Measurements from ENCODE around the gene LMF2. TPM values are rescaled to one million over a fixed set of nuclear protein-coding genes. Genes with fewer than 3 reads are reported as not detected.

The LMF2 gene
- polyA plus RNA-seq, 3 donors = 15.0 to 145 (median 16.6) TPM

DNA sequence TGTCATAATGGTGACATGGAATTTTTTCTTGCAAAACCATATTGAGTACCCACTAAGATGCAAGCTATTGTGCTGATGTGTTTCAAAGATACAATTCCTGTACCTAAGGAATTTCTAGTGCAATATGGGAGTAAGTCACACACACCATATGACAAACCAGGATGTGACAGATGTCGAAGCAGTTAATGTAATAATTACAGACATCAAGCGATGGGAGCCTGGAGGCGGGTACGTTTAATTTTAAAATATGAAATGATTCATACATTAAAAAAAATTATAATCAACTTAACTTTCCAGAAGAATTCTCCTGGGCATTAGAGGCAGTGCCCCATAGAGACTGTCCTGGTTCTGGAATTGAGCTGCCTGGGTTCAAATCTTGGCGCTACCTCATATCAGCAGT is 49.2 kb upstream of the LMF2 start:
- Mint-ChIP-seq H3K27me3 (ENCODE audit: low read depth in 3 of 3) (peaks cover 2 to 8% (median 5%) of the 10 kb centered on the region in 3 donors), H3K9me3 (no peaks in the 10 kb centered on the region), H3K4me1 (peaks cover 5% of the 10 kb centered on the region), H3K27ac (no peak overlapping the region), H3K36me3 (no peaks in the 10 kb centered on the region), H3K4me3 (no peak overlapping the region)
- Histone ChIP-seq H4K20me1 (ENCODE audit: insufficient read depth, low read length) (no peaks in the 10 kb centered on the region), H2AFZ (ENCODE audit: insufficient read depth, low read depth, low read length, poor library complexity, severe bottlenecking) (no peak overlapping the region), H3K9ac (ENCODE audit: insufficient read depth, low read length, poor library complexity, severe bottlenecking) (no peak overlapping the region), H3K9me3 (replicated peaks in 1 of 2; ENCODE audit: control insufficient read depth in 1 of 2, insufficient read depth in 1 of 2, low read length in 2 of 2) (no peaks in the 10 kb centered on the region), H3K27me3 (ENCODE audit: control insufficient read depth in 2 of 2, insufficient read depth in 2 of 2, low read length in 2 of 2) (no peaks in the 10 kb centered on the region), H3K79me2 (ENCODE audit: insufficient read depth, low read length) (no peaks in the 10 kb centered on the region), H3K4me2 (replicated peaks; ENCODE audit: extremely low read depth, low read length, poor library complexity, severe bottlenecking) (no peak overlapping the region), H3K4me1 (ENCODE audit: control insufficient read depth in 1 of 2, insufficient read depth in 2 of 2, low read length in 2 of 2) (no peaks in the 10 kb centered on the region), H3K27ac (ENCODE audit: low read depth in 1 of 2, low read length in 2 of 2) (no peak overlapping the region), H3K4me3 (replicated peaks in 1 of 3; ENCODE audit: low read depth in 2 of 3, low read length in 3 of 3) (no peak overlapping the region), H3K36me3 (replicated peaks in 1 of 2; ENCODE audit: control insufficient read depth in 1 of 2, insufficient read depth in 2 of 2, low read length in 2 of 2) (no peaks in the 10 kb centered on the region)
- DNase-seq = no peak
- TF ChIP-seq, protein P1, sequence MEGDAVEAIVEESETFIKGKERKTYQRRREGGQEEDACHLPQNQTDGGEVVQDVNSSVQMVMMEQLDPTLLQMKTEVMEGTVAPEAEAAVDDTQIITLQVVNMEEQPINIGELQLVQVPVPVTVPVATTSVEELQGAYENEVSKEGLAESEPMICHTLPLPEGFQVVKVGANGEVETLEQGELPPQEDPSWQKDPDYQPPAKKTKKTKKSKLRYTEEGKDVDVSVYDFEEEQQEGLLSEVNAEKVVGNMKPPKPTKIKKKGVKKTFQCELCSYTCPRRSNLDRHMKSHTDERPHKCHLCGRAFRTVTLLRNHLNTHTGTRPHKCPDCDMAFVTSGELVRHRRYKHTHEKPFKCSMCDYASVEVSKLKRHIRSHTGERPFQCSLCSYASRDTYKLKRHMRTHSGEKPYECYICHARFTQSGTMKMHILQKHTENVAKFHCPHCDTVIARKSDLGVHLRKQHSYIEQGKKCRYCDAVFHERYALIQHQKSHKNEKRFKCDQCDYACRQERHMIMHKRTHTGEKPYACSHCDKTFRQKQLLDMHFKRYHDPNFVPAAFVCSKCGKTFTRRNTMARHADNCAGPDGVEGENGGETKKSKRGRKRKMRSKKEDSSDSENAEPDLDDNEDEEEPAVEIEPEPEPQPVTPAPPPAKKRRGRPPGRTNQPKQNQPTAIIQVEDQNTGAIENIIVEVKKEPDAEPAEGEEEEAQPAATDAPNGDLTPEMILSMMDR (IDR thresholded peaks at IDR 0.05) = no peak
- WGBS (ENCODE audit: insufficient coverage) = no CpG with 5 or more reads among the region's 5 CpGs
- intact Hi-C loops (cut with micrococcal nuclease) = no loop called here

DNA sequence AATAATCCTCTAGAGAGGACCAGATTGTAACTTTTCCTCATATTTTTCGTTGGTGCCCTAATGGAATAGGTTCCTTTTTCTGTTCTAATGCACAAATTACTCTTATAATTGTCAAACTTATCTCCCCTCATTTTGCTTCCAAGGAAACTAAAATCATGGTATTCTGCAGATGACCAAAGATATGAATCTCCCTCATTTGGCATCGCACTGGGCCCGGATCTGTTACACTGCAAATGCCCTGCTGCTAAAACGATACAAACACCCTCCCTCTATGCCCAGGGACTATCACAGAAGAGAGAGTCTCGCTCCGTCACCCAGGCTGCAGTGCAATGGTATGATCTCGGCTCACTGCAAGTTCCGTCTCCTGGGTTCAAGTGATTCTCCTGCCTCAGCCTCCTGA is 45.8 kb upstream of the LMF2 start:
- Mint-ChIP-seq H3K9me3 (peaks cover 0 to 3% (median 0%) of the 10 kb centered on the region in 7 donors), H3K27me3 (ENCODE audit: low read depth in 3 of 3) (peaks cover 2 to 9% (median 7%) of the 10 kb centered on the region in 3 donors), H3K4me3 (no peak overlapping the region), H3K27ac (no peak overlapping the region), H3K4me1 (peaks cover 10% of the 10 kb centered on the region), H3K36me3 (peaks cover 1 to 3% of the 10 kb centered on the region in 2 donors)
- no peaks in the 10 kb centered on the region for H4K20me1 ChIP-seq (ENCODE audit: insufficient read depth, low read length)
- TF ChIP-seq, protein P1 (IDR thresholded peaks at IDR 0.05) = no peak
- no peak overlapping the region for H3K9ac ChIP-seq (ENCODE audit: insufficient read depth, low read length, poor library complexity, severe bottlenecking)
- H3K4me2 ChIP-seq (replicated peaks; ENCODE audit: extremely low read depth, low read length, poor library complexity, severe bottlenecking) = no peak overlapping the region
- H3K4me1 ChIP-seq (ENCODE audit: control insufficient read depth in 1 of 2, insufficient read depth in 2 of 2, low read length in 2 of 2) = peaks cover 13 to 21% of the 10 kb centered on the region in 2 donors
- peaks cover 7% of the 10 kb centered on the region for H3K79me2 ChIP-seq (ENCODE audit: insufficient read depth, low read length)
- no peak overlapping the region for H2AFZ ChIP-seq (ENCODE audit: insufficient read depth, low read depth, low read length, poor library complexity, severe bottlenecking)
- WGBS (ENCODE audit: insufficient coverage) = 95% methylated on average over 7 of the region's 8 CpGs
- no peaks in the 10 kb centered on the region for H3K27me3 ChIP-seq (ENCODE audit: control insufficient read depth in 2 of 2, insufficient read depth in 2 of 2, low read length in 2 of 2)
- no peak overlapping the region for H3K27ac ChIP-seq (ENCODE audit: low read depth in 1 of 2, low read length in 2 of 2)
- no peaks in the 10 kb centered on the region for H3K9me3 ChIP-seq (replicated peaks in 1 of 2; ENCODE audit: control insufficient read depth in 1 of 2, insufficient read depth in 1 of 2, low read length in 2 of 2)
- no peaks in the 10 kb centered on the region for H3K36me3 ChIP-seq (replicated peaks in 1 of 2; ENCODE audit: control insufficient read depth in 1 of 2, insufficient read depth in 2 of 2, low read length in 2 of 2)
- no peak for DNase-seq
- intact Hi-C loops (cut with micrococcal nuclease) = no loop called here
- H3K4me3 ChIP-seq (replicated peaks in 1 of 3; ENCODE audit: low read depth in 2 of 3, low read length in 3 of 3) = no peak overlapping the region
